ENCODE measurements around the gene FAM149A. TPM values are rescaled to one million over a fixed set of nuclear protein-coding genes. Genes with fewer than 3 reads are reported as not detected.

The FAM149A gene
- total and polyA plus RNA-seq, 4 donors = 12.0 to 27.1 (median 15.0) TPM

GRCh38 chr4:186148336-186148975 is 44.0 kb downstream of the FAM149A start:
- Histone ChIP-seq H3K27ac (ENCODE audit: low read depth in 1 of 2, low read length in 2 of 2) (peak overlapping the region; percentile 72 to 74), H3K4me3 (ENCODE audit: low read depth in 1 of 3, low read length in 3 of 3) (peak overlapping the region in 2 of 3 donors; percentile 16 to 37), H3K36me3 (ENCODE audit: control insufficient read depth in 4 of 4, insufficient read depth in 3 of 4, low read depth in 1 of 4, low read length in 3 of 4) (peaks cover 0 to 13% (median 5%) of the 10 kb centered on the region in 4 donors), H3K27me3 (ENCODE audit: control insufficient read depth in 4 of 4, insufficient read depth in 4 of 4, low read length in 3 of 4) (no peaks in the 10 kb centered on the region), H3K9me3 (ENCODE audit: control insufficient read depth in 4 of 4, low read length in 3 of 4) (no peaks in the 10 kb centered on the region), H3K4me1 (ENCODE audit: control insufficient read depth in 4 of 4, insufficient read depth in 4 of 4, low read length in 3 of 4) (peaks cover 0 to 49% (median 24%) of the 10 kb centered on the region in 4 donors), H3K9ac (ENCODE audit: low read depth in 1 of 2, low read length in 2 of 2) (peak overlapping the region in 1 of 2 donors; percentile 36)
- DNase-seq (ENCODE audit: low spot score) = no peak
- 32% methylated on average over 1 of the region's 1 CpG for WGBS
- TF ChIP-seq GABPA (IDR thresholded peaks at IDR 0.05 in 1 of 2, conservative IDR thresholded peaks at IDR 0.05 in 1 of 2) (no peak), RXRA (IDR thresholded peaks at IDR 0.05) (peak; percentile 46 to 52), HNF4G (IDR thresholded peaks at IDR 0.05) (peak; percentile 42), EGR1 (IDR thresholded peaks at IDR 0.05; ENCODE audit: low read depth in 2 of 2) (no peak), JUND (IDR thresholded peaks at IDR 0.05) (no peak), HNF4A (conservative IDR thresholded peaks at IDR 0.05) (peak; percentile 67 to 78), SP1 (IDR thresholded peaks at IDR 0.05) (peak; percentile 58)

- WGBS = 64% methylated on average over 14 of the region's 14 CpGs
- no peak overlapping the region for H3K27ac ChIP-seq (ENCODE audit: low read depth in 1 of 2, low read length in 2 of 2)
- H3K4me3 ChIP-seq (ENCODE audit: low read depth in 1 of 3, low read length in 3 of 3) = no peak overlapping the region
- H3K9me3 ChIP-seq (ENCODE audit: control insufficient read depth in 4 of 4, low read length in 3 of 4) = no peaks in the 10 kb centered on the region
- H3K9ac ChIP-seq (ENCODE audit: low read depth in 1 of 2, low read length in 2 of 2) = no peak overlapping the region
- DNase-seq (ENCODE audit: low spot score) = no peak
- no peaks in the 10 kb centered on the region for H3K27me3 ChIP-seq (ENCODE audit: control insufficient read depth in 4 of 4, insufficient read depth in 4 of 4, low read length in 3 of 4)
- peaks cover 0 to 18% (median 12%) of the 10 kb centered on the region in 4 donors for H3K36me3 ChIP-seq (ENCODE audit: control insufficient read depth in 4 of 4, insufficient read depth in 3 of 4, low read depth in 1 of 4, low read length in 3 of 4)
- peaks cover 0 to 40% (median 20%) of the 10 kb centered on the region in 4 donors for H3K4me1 ChIP-seq (ENCODE audit: control insufficient read depth in 4 of 4, insufficient read depth in 4 of 4, low read length in 3 of 4)
- TF ChIP-seq GABPA (IDR thresholded peaks at IDR 0.05 in 1 of 2, conservative IDR thresholded peaks at IDR 0.05 in 1 of 2) (no peak), RAD21 (IDR thresholded peaks at IDR 0.05) (peak; percentile 57 to 61), FOXA2 (IDR thresholded peaks at IDR 0.05) (no peak), CTCF (IDR thresholded peaks at IDR 0.05; ENCODE audit: low read depth, low read length, missing input control) (peak; percentile 60), NR2F2 (IDR thresholded peaks at IDR 0.05) (peak; percentile 43)
Measured at GRCh38 chr4:186149872-186150271, 45.4 kb downstream of the FAM149A start.

- TF ChIP-seq FOXA1 (IDR thresholded peaks at IDR 0.05) (no peak), RAD21 (IDR thresholded peaks at IDR 0.05) (no peak), REST (IDR thresholded peaks at IDR 0.05) (no peak), MAX (IDR thresholded peaks at IDR 0.05) (no peak), NR2F2 (IDR thresholded peaks at IDR 0.05) (no peak), FOXA2 (IDR thresholded peaks at IDR 0.05) (no peak), HNF4G (IDR thresholded peaks at IDR 0.05) (no peak), TAF1 (conservative IDR thresholded peaks at IDR 0.05) (no peak), ATF3 (IDR thresholded peaks at IDR 0.05) (no peak), EGR1 (IDR thresholded peaks at IDR 0.05; ENCODE audit: low read depth in 2 of 2) (no peak)
- DNase-seq (ENCODE audit: low spot score) = no peak
- H3K27ac ChIP-seq (ENCODE audit: low read depth in 1 of 2, low read length in 2 of 2) = no peak overlapping the region
- H3K4me1 ChIP-seq (ENCODE audit: control insufficient read depth in 4 of 4, insufficient read depth in 4 of 4, low read length in 3 of 4) = peaks cover 0 to 30% (median 14%) of the 10 kb centered on the region in 4 donors
- H3K4me3 ChIP-seq (ENCODE audit: low read depth in 1 of 3, low read length in 3 of 3) = no peak overlapping the region
- H3K36me3 ChIP-seq (ENCODE audit: control insufficient read depth in 4 of 4, insufficient read depth in 3 of 4, low read depth in 1 of 4, low read length in 3 of 4) = peaks cover 0 to 19% (median 12%) of the 10 kb centered on the region in 4 donors
- no peak overlapping the region for H3K9ac ChIP-seq (ENCODE audit: low read depth in 1 of 2, low read length in 2 of 2)
- WGBS = 93% methylated on average over 13 of the region's 13 CpGs
- H3K9me3 ChIP-seq (ENCODE audit: control insufficient read depth in 4 of 4, low read length in 3 of 4) = no peaks in the 10 kb centered on the region
- H3K27me3 ChIP-seq (ENCODE audit: control insufficient read depth in 4 of 4, insufficient read depth in 4 of 4, low read length in 3 of 4) = no peaks in the 10 kb centered on the region
Measured at GRCh38 chr4:186150926-186151325, 46.4 kb downstream of the FAM149A start.

Data from liver (tissue), 9 donors.